Natural killer cell treated with Interleukin-12 subunit alpha and Interleukin-12 subunit beta and Interleukin-15 and Interleukin-18, amount 100 ng/mL, for 72 hours (primary cell): ENCODE results near the gene LSMEM2. TPM values are rescaled to one million over a fixed set of nuclear protein-coding genes. Genes with fewer than 3 reads are reported as not detected.

ENCODE experiments used
- ATAC-seq, 2 donors: fragments of 150-1000 bp; cut with Tn5 transposase in 1 of 2; sonication (Bioruptor Pico), chemical (Tn5 transposase) in 1 of 2; 2 replicates each; pipeline ENCODE4 v1.10.0; 2021
- DNase-seq: peaks from one replicate; pipeline ENCODE4 v3.0.0; 2022; ENCODE audit warnings: low spot score
- H3K27ac Mint-ChIP-seq, 2 donors: 1 replicate in 1 of 2; 2 replicates in 1 of 2; pipeline ENCODE4 v1.8.0; 2022; ENCODE audit warnings: mixed read lengths in 2 of 2, mild to moderate bottlenecking in 1 of 2, moderate library complexity in 1 of 2
- H3K27me3 Mint-ChIP-seq, 2 donors: 1 replicate in 1 of 2; 2 replicates in 1 of 2; pipeline ENCODE4 v1.8.0; 2022; ENCODE audit warnings: mixed read lengths in 2 of 2
- H3K36me3 Mint-ChIP-seq: one replicate; pipeline ENCODE4 v1.8.0; 2022; ENCODE audit warnings: mixed read lengths
- H3K4me1 Mint-ChIP-seq, 2 donors: 1 replicate in 1 of 2; 2 replicates in 1 of 2; pipeline ENCODE4 v1.8.0; 2022; ENCODE audit warnings: low read depth in 2 of 2, mixed read lengths in 2 of 2, mild to moderate bottlenecking in 1 of 2
- H3K4me3 Mint-ChIP-seq: one replicate; pipeline ENCODE4 v1.8.0; 2022; ENCODE audit warnings: mixed read lengths
- H3K9me3 Mint-ChIP-seq: 2 replicates; pipeline ENCODE4 v1.8.0; 2022; ENCODE audit warnings: mixed read lengths
- total RNA-seq, 2 donors: library from RNA; stranded (reverse); gene quantifications; one replicate each; pipeline ENCODE4 v1.2.3, GENCODE V29; 2022

The LSMEM2 gene
- total RNA-seq, 2 donors from 2014 or later = not detected

DNA sequence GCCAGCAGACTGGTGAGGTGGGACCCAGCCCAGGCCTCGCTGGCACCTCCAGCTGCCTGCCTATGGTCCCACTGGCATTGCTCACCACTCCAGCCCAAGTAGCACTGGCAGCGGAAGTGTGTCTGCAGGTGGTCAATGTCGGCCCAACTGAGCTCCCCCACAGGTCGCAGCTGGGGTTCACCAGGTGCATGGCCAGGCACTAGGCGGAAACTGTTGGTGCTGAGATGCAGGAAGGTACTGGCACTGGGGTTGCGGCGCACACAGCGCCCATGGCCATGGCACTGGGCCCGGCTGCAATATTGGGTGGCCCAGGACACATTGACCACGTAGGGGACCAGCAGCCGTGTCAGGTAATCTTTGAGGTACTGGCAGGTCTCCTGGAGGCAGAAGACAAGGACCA is 39.3 kb downstream of the LSMEM2 start:
- Mint-ChIP-seq H3K9me3 (no peaks in the 10 kb centered on the region), H3K27ac (peak overlapping the region in 1 of 2 donors; percentile 33), H3K36me3 (no peaks in the 10 kb centered on the region), H3K4me1 (peaks cover 22 to 33% of the 10 kb centered on the region in 2 donors), H3K4me3 (no peak overlapping the region), H3K27me3 (no peaks in the 10 kb centered on the region)
- ATAC-seq = no peak
- DNase-seq = peak; percentile 60

DNA sequence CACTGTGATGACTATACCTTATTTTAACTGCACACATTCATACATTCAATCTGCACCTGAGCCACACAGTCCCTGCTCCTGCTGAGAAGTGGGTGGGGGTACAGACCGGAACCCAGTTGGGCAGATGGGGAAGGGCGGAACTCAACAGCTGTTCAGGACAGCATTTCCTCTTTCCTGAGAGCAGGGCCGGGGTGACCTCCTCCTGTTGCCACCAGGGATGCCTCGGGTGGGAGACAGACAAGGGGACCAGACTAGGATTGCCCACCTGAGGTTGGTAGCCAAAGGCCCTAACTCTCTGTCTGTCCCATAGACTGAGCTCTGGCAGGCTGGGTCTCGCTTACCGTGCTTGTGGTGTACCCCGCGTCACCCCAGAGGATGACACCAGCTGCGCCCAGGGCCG is 39.7 kb downstream of the LSMEM2 start:
- Mint-ChIP-seq H3K36me3 (no peaks in the 10 kb centered on the region), H3K9me3 (no peaks in the 10 kb centered on the region), H3K4me3 (peak overlapping the region; percentile 17), H3K27me3 (no peaks in the 10 kb centered on the region), H3K27ac (peak overlapping the region in 1 of 2 donors; percentile 33), H3K4me1 (peaks cover 22 to 34% of the 10 kb centered on the region in 2 donors)
- peak; percentile 42 for DNase-seq
- no peak for ATAC-seq

DNA sequence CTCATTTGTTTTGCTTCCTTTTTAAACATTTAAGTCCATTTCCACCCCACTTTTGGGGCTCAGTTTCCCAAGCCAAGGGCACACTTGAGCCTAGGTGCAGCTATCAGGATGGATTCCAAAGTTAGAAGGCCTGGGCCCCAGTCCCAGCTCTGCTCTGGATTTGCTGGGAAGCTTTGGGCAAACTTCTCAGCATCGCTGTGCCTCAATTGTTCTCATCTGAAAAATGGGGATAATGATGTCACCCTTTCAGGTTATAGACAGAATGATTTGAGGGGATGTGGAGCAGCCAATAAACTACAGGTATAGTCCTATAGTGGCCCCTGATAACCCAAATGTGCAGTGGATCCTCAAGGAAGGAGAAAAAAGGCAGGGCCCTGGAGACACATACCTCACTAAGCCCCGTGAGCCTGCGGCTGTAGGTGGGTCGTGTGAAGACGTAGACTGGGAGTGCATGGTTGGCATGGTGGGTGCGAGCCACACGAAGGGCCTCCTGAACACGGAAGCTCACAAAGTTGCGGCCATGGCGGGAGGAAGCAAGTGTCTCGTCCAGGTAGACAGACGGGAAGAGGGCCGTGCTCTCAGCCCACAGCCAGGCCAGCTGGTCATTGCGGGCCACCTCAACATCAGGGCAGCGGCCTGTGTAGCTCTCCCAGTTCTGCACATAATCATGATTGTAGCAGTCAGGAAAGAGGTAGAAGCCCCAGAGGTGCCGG is 40.5 kb downstream of the LSMEM2 start:
- DNase-seq (peak; percentile 53), ATAC-seq (no peak)
- H3K4me3 Mint-ChIP-seq = peak overlapping the region; percentile 79
- H3K36me3 Mint-ChIP-seq = no peaks in the 10 kb centered on the region
- H3K27me3 Mint-ChIP-seq = no peaks in the 10 kb centered on the region
- peaks cover 22 to 34% of the 10 kb centered on the region in 2 donors for H3K4me1 Mint-ChIP-seq
- H3K27ac Mint-ChIP-seq = peak overlapping the region in 1 of 2 donors; percentile 31
- no peaks in the 10 kb centered on the region for H3K9me3 Mint-ChIP-seq

DNA sequence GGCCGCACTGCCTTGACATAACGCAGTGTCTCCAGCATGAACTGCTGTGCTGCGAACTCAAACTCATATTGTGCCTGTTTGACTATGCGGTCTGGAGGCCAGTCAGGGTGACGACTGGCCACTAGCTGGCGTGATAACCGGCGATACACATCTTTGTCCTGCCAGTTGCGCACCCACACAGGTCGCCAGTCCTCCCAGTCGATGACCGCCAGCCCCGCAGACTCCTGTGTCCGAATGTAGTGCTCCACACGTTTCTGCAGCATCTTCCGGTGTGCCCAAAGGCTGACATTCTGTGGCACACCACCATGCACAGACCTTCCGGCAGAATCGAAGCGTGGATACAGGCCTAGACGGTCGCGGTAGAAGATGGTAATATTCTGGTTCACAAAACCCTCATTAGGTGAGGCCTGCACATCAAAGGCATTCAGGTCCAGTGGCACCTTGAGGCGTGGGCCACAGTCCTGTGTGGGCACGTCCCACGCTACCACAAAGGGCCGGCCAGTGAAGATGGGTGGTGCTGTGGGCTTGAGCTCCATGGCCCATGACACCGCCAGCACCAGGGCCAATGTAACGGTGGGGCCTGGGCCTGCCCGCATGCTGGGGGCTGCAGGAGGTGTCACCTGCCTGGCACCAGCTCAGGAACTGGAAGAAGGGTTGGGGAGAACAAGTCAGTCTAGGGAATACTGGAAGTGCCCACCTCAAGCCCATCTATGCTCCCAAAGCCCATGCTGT is 41.2 kb downstream of the LSMEM2 start:
- H3K4me1 Mint-ChIP-seq = peaks cover 22 to 41% of the 10 kb centered on the region in 2 donors
- ATAC-seq (no peak), DNase-seq (peak; percentile 52)
- H3K9me3 Mint-ChIP-seq = no peaks in the 10 kb centered on the region
- H3K27me3 Mint-ChIP-seq = no peaks in the 10 kb centered on the region
- no peaks in the 10 kb centered on the region for H3K36me3 Mint-ChIP-seq
- peak overlapping the region; percentile 79 for H3K4me3 Mint-ChIP-seq
- peak overlapping the region; percentile 50 to 87 for H3K27ac Mint-ChIP-seq

DNA sequence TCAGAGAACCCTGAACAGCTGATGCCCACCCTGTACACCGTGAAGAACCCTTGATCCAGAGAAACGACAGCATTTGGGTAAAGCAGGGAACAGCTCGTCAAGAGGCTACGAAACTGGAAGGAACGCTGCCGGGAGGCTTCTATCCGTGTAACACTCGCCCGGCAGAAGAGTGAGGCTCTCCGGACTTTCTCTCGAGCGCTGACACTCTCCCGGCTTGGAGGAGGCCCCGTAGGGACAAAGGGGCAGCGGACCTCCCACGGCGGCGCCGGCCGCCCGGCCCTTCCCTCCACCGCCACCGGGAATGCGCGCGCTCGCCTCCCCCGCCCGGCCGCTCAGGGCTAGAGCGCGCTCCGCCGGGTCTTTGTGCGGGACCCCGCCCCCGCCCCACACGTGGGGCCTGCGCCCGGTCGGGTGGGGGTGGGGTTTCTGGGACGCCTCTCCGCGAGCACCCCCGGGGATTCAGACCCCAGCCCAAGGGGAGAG is 42.0 kb downstream of the LSMEM2 start:
- no peaks in the 10 kb centered on the region for H3K36me3 Mint-ChIP-seq
- H3K4me1 Mint-ChIP-seq = peaks cover 22 to 37% of the 10 kb centered on the region in 2 donors
- ATAC-seq (peak; percentile 75 to 83), DNase-seq (peak; percentile 80)
- no peaks in the 10 kb centered on the region for H3K27me3 Mint-ChIP-seq
- peak overlapping the region; percentile 84 to 87 for H3K27ac Mint-ChIP-seq
- no peaks in the 10 kb centered on the region for H3K9me3 Mint-ChIP-seq
- H3K4me3 Mint-ChIP-seq = peak overlapping the region; percentile 79

DNA sequence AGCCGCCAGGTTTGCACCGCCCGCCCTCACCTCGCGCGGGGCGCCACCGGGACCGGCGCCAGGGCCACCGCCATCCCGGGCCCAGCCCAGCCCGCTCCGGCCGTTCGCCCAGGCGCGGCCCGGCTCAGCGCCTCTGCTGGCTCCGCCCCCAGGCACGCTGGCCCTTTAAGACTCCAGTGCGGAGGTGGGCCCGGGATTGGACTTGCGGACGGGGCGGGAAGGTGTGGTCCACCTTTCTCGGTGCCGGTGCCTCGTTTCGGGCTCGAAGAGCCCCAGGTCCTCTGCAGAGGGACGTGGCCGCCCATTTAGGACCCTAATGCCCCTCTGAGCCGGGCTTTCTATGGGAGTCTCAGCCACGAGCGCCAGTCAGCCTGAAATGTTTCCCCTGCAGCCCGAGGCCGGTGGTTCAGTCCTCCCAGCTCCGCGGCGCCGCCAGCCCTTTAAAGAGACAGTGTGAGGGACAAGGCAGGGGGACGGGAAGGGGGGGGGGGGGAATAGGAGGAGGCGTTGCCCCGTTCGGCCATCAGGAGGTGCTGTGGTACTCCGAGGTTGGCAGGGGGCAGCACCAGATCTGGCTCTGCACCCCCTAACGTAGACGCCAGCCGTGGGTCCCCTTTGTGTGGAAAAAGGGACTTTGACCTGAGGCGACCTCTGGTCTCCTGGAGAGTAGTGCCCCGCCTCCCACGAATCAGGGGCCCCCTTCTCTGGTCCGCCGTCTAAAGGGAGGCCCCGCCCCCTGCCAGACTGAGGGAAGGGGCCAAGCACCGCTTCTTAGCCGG is 42.6 kb downstream of the LSMEM2 start:
- no peaks in the 10 kb centered on the region for H3K27me3 Mint-ChIP-seq
- H3K9me3 Mint-ChIP-seq = no peaks in the 10 kb centered on the region
- peaks cover 18 to 34% of the 10 kb centered on the region in 2 donors for H3K4me1 Mint-ChIP-seq
- ATAC-seq = peak; percentile 90 to 92
- H3K4me3 Mint-ChIP-seq = peak overlapping the region; percentile 75
- peak; percentile 91 for DNase-seq
- no peaks in the 10 kb centered on the region for H3K36me3 Mint-ChIP-seq
- H3K27ac Mint-ChIP-seq = peak overlapping the region; percentile 84 to 90

DNA sequence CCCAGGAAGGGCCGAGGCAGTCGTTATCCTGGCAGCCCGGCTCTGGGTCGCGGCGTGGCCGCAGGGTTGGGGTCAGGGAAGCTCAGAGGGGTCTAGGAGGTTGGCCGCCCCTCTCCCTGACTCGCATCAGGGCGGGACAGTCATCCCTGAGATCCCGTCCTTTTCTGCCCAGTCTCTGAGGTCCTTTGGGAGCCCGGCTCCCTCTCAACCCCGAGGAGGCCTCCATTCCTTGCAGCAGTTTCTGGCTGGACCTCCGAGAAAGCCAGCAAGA is 43.2 kb downstream of the LSMEM2 start:
- H3K27ac Mint-ChIP-seq = no peak overlapping the region

DNA sequence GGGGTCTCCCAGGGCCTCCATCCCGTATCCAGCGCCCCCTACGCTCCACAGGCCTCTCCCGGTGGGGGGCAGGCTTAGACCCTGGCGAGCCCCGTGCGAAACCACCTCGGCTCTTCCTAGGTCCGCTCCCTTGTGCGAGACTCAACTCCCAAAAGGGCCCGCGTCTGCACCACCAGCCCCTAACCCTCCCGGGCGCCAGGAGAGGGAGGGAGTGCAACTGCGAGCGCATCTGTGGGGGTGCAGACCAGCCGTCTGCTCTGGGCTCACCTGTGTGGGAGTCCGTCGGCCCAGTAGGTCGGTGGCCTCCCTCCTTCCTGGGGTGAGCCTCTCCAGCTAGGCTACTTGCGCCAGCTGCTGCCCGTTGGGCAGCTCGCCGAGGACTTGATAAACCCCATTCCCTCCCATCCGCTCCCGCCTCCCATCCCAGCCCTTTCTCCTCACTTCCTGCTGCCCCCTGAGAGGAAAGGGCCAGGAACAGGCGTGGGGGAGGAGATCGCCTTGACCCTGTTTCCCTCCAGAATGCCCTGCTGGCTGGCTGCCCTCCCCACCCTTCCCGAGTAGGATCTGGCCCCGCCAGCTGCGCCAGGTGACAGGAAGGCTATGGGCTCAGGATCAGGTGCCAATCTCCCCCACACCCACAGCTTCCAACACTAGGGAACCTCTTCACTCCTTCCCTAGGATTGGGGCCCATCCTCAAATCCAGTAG is 43.7 kb downstream of the LSMEM2 start, which contains the start of gene HYAL2:
Gene HYAL2, minus strand, starts transcription at position 360 of the 706 bp plus-strand sequence. CDS start 2,256 bp downstream, outside the sequence.
- Mint-ChIP-seq H3K36me3 (no peaks in the 10 kb centered on the region), H3K4me3 (peak within 1 kb of the TSS; percentile 75), H3K27ac (peak within 1 kb of the TSS; percentile 84 to 90), H3K27me3 (no peaks in the 10 kb centered on the region), H3K4me1 (peaks cover 15 to 33% of the 10 kb centered on the region in 2 donors), H3K9me3 (no peaks in the 10 kb centered on the region)
- no peak for DNase-seq
- no peak for ATAC-seq

More for the DNA sequence above, 43.2 kb downstream of the LSMEM2 start:
- no peaks in the 10 kb centered on the region for H3K36me3 Mint-ChIP-seq
- H3K4me1 Mint-ChIP-seq = peaks cover 15 to 33% of the 10 kb centered on the region in 2 donors
- no peak overlapping the region for H3K4me3 Mint-ChIP-seq
- DNase-seq = no peak
- ATAC-seq = no peak
- no peaks in the 10 kb centered on the region for H3K27me3 Mint-ChIP-seq
- H3K9me3 Mint-ChIP-seq = no peaks in the 10 kb centered on the region

DNA sequence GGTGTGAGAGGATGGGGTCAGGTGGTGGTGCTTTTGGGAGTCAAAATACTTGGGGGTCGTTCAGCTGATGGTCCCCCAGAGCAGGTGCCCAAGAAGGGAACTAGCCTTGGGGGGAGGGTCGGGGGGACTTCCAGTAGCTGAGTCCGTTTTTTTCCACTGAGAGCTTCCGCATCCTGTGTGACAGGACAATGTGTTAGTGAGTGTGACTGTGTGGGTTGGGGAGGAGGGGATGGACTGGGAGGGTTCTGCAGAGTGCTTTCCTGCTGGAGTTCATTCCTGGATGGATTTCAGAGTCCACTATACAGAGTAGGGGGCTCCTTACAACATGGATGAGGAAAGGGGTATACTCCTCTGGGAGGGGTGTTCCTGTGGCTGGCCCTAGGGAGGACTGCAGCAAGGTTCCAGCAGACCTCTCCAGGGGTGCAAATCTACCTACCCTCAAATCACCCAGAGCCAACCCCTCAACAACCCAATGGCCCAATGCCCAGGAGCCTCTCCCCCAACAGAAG is 44.3 kb downstream of the LSMEM2 start:
- Mint-ChIP-seq H3K4me1 (peaks cover 15 to 36% of the 10 kb centered on the region in 2 donors), H3K4me3 (peak overlapping the region; percentile 27), H3K27me3 (no peaks in the 10 kb centered on the region), H3K36me3 (no peaks in the 10 kb centered on the region), H3K9me3 (no peaks in the 10 kb centered on the region), H3K27ac (peak overlapping the region in 1 of 2 donors; percentile 63)
- ATAC-seq (no peak), DNase-seq (no peak)

DNA sequence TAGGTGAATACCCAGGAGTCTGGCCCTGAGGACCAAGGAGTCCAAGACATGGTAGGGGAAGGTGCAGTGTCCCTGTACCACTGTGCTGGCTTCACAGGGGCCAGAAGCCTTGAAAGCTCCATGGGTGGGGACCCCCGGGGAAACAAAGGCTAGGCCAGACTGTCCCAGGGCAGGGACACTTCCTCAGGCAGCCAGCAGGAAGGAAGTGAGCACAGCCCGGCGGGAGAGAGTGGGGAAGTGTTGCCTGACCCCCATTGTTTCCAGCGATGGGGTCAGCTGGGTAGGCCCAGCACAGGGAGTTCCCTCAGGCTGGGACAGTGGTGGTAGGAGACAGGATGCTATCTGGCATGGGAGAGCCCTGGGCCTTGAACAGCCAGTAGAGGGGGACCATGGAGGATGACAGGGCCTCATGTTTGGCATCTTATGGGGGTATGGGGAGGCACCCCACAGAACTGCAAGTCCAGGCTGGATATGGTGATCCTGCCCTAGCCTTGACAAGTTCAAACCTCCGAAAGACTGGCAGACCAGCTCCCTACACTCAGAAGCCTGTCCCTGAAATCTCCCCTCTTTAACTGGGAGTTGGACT is 44.8 kb downstream of the LSMEM2 start:
- Mint-ChIP-seq H3K9me3 (no peaks in the 10 kb centered on the region), H3K4me3 (no peak overlapping the region), H3K36me3 (no peaks in the 10 kb centered on the region), H3K27me3 (no peaks in the 10 kb centered on the region), H3K27ac (peak overlapping the region in 1 of 2 donors; percentile 63), H3K4me1 (peaks cover 15 to 37% of the 10 kb centered on the region in 2 donors)
- no peak for ATAC-seq
- DNase-seq = peak; percentile 37

DNA sequence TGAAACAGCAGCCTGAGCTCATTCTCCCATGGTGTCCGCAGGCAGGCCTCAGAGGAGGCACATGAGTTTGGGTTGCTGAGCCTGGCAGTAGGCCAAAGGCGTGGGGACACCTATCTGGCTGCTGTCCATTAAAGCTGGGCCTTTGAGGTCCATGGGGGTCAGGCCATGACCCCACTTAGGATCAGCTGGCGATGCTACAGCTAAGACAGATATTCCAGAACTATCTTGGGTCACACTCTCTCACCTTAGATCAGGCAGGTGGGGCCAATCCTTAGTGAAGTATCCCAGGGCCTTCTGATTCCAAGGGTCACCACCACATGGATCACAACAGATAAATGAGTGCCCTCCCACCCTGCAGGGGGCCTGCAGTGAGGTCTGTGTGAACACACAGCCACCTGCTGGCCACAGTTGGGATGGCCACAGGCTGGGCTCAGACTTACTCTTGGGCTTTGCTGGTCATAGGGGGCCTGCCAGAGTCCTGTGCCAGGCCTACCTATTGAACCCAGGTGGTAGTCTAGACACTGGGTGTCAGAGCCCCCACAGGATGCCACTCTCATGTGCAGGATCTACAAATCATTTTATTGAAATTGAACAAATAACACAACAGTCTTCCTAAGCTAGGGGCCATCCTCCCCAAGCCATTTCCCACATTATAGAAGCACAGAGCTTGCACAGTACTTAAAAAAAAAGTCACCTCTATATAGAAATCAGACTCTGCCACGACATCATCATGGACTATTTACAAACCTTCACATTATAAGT is 45.6 kb downstream of the LSMEM2 start:
- H3K27me3 Mint-ChIP-seq = no peaks in the 10 kb centered on the region
- ATAC-seq = no peak
- H3K4me3 Mint-ChIP-seq = no peak overlapping the region
- no peaks in the 10 kb centered on the region for H3K36me3 Mint-ChIP-seq
- peak; percentile 62 for DNase-seq
- no peaks in the 10 kb centered on the region for H3K9me3 Mint-ChIP-seq
- peaks cover 9 to 30% of the 10 kb centered on the region in 2 donors for H3K4me1 Mint-ChIP-seq
- H3K27ac Mint-ChIP-seq = no peak overlapping the region

DNA sequence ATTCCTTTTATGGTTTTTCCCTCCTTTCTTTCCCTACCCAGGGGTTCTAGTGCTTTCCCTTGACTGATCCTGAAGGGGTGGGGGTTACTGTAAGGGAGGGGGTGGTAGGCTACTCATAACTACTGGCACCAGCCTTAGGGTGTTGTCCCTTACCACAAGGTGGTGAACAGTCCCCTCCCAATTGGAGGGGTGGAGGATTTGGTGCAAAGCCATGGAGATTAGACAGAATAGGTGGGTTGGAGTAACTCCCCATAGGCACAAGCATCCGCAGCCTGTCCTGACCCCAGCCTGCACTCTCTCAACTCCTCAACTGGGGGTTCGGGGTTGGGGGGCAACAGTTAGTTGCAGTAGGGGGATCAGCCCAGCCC is 46.2 kb downstream of the LSMEM2 start:
- Mint-ChIP-seq H3K4me1 (peaks cover 6 to 27% of the 10 kb centered on the region in 2 donors), H3K36me3 (no peaks in the 10 kb centered on the region), H3K27me3 (no peaks in the 10 kb centered on the region), H3K4me3 (no peak overlapping the region), H3K27ac (no peak overlapping the region), H3K9me3 (no peaks in the 10 kb centered on the region)
- ATAC-seq (no peak), DNase-seq (no peak)
